Stimulated activated CD4-positive, alpha-beta T cell treated with anti-CD3 and anti-CD28 coated beads, Interleukin-15, amount 100 ng/mL, for 24 hours (primary cell): ENCODE data around the gene ZNF277.
"Not testable (repeated sequence)": the region's sequence is repeated elsewhere in the genome, so short reads cannot be mapped to it uniquely, and the experiment has no call there.

ENCODE experiments used
- DNase-seq: peaks from one replicate; pipeline ENCODE4 v3.0.0-alpha.2; 2020

Gene ZNF277

GRCh38 chr7:112297681-112298080 is 91.2 kb downstream of the ZNF277 start:
- no peak for DNase-seq

DNA sequence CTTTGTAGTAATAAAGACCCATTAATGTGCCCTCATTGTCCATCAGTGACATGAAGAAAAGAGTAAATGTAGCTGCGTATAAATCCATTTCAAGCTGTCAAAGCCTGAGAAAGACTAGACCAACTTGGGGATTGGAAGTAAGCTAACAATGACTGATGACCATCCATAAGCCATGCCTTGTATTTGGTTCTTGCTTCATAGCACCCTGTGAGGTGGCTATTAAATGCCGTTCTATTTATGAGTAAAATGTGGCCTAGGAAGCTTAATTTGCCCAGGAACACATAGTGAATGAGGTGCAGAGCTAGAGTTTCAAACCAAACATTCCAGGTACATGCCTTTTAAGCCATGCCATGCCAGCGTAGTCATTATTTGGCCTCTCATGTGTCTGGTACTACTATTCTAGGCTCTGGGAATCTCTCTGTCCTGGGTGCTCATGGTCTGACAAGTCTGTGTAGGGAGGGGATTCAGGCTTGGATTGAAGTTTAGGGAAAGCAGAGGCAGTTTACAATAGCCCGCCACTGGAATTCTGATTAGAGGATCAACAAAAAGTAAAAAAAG is 92.1 kb downstream of the ZNF277 start:
- no peak for DNase-seq

DNA sequence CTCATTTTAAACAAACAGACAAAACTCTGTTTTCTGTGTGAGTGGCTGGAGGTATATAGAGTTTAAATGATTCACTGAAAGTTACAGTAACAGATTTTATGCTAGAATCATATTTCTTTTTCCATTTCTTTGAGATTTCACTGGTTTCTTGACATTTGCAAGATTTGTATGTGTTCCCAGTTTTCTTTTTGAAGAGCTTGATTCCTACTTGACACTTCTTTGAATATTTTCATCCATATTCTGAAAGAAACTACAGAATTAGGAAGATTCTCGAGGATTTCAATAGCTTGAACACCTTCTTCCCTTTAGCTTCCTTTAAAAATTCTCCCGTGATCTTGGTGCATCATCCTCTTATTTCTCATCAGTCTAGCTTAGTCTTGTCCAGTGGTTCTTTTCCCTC is 93.6 kb downstream of the ZNF277 start:
- no peak for DNase-seq

- no peak for DNase-seq
These were observed 94.4 kb downstream of the ZNF277 start for GRCh38 chr7:112300831-112301407.

DNA sequence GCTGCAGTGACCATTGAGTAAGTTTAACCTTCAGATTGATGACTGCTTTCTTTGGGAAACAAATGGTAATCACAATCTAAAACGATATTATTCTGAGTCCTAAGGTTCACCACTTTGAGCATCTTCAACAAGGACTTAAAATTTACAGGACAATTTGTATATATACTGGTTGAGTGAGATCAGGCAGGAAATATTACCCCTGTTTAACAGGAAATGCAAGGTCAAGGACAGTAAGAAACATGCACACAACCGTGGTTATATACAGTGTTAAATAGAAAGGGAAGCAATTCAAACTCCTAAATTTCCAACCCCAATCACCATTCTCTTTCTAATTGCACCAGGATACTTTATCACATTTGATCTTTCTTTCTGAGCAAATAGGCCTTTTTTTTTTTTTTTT is 96.1 kb downstream of the ZNF277 start:
- DNase-seq, result no peak

DNA sequence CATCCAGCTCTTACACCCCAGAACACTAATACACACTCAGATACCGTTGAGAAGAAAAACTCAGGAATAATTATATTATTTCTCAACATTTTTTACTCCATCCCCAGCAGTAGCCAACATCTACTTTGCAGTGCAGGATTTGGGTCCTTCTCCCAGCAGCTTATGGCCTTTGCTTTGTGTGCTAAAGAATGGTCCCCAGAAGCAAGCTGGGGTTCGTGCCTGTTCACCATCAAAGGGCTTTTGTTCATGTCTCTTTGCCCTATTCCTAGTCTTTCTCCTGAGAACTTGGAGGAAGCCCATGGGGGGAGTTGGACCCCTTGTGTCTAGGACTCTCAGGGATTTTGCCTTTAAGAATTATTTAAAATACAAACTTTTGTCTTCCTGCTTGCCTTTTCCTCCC is 100.4 kb downstream of the ZNF277 start:
- no peak for DNase-seq

- DNase-seq, result no peak
These were observed 101.0 kb downstream of the ZNF277 start for GRCh38 chr7:112307506-112307905.

DNA sequence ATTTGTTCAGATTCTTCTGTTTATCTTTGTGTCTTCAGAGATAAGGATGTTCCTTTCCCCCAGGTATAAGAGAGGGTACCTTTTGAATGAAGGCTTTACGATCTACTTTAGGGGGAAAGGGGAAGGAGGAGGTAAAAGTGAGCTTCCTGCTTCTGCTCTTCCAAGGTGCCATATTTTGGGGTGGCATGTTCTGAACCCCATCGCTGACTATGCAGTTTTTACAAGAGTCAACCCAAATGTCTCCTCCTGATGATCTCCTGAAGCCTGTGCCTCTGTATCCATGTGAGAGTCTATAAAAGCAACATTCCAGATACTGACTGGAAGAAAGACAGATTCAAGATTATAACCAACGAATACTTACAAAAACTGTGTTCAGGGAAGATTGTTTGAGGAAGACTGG is 102.5 kb downstream of the ZNF277 start:
- DNase-seq, result no peak

GRCh38 chr7:112316803-112317202 is 110.3 kb downstream of the ZNF277 start:
- not testable (repeated sequence) for DNase-seq

- no peak for DNase-seq
These were observed 115.6 kb downstream of the ZNF277 start for GRCh38 chr7:112322070-112322469.

- DNase-seq, result no peak
These were observed 121.1 kb downstream of the ZNF277 start for GRCh38 chr7:112327566-112327965.

GRCh38 chr7:112331492-112331891 is 125.0 kb downstream of the ZNF277 start:
- no peak for DNase-seq

DNA sequence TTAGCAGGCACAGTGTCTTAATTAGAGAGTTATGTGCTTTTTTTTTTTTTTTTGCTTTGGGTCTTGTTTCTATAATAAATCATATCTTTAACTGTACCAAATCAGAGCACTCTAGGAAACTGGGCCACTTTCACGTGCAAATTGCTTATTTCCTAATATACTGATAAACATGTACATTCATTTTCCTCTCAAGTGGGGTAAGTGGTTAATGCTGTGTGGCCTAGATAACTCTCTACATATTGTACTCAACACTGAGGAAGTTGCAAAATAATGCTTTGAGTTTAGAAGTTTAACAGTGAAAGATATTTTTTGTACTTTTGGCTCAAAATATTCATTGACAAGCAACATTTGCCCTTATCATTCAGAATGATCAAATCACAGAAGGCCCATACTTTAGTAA is 127.9 kb downstream of the ZNF277 start:
- DNase-seq, result no peak

- DNase-seq, result no peak
These were observed 129.8 kb downstream of the ZNF277 start for GRCh38 chr7:112336261-112336660.

DNA sequence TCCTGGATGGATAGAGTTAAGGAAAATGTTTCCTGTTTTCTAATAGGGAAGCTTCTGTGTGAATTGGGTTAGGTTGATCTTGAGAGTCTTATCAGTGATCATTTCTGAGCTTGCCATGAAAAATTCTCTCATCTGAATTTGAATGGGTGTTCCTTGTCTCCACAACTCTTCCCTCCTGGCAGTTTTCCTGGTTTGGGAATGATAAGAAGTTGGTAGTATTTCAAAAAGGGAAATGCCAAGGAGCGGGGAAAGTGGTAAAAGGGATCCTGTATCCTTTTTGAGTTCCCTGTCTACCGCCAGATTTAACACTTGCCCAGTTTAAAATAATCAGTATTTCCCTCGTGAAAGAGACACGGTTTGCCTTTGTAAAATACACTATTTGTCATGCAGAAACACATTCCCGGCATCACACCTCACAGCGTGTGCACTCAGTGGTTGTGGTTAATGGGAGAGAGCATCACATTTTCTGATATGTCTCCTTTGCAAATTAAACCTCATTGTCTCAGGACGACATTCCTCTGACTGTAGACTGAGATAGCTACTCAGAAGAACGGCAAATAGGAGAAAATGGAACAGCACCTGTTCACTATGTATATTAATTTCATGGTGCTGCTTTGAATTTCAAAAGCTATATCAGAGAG is 130.6 kb downstream of the ZNF277 start:
- DNase-seq, result no peak

DNA sequence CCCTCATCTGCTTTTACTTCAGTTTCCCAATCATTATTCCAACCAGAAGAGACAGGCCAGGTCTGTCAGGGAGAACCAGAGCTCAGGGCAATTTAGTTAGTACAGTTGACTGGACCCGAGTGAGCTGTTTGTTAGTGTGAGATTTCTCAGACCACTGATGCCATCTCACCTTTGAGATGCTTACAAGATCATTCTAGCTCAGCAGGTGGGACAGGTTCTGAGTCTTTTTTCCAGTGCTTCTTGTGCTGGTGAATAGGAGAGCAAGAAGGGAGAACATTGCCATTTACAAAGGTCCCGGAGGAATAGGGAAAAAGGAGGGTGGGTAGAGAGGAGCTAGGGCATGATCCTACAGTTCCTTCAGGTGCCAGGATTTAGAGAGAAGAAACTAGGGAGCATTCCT is 131.4 kb downstream of the ZNF277 start:
- no peak for DNase-seq

- no peak for DNase-seq
These were observed 132.3 kb downstream of the ZNF277 start for GRCh38 chr7:112338786-112339185.

DNA sequence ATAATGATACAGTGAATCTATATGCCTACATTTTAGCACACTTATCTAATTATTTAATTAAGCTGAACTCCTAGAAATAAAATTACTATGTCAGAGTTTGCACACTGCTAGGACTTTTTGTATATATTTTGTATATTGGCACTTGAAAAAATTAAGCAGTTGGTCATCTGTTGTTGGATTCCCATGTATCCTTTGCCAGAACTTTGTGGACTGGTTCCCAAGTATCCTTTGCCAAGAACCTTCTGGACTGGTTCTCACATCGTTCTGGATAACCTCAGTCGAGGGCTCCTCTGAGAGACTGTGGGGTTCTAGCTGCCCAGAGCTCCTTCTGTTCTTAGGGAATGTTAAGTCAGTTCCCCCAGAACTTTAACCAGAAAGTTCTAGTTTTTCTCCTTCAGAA is 135.0 kb downstream of the ZNF277 start:
- DNase-seq, result no peak

- DNase-seq, result no peak
These were observed 140.0 kb downstream of the ZNF277 start for GRCh38 chr7:112346381-112347060.

- no peak for DNase-seq
These were observed 140.6 kb downstream of the ZNF277 start for GRCh38 chr7:112347088-112347487.

DNA sequence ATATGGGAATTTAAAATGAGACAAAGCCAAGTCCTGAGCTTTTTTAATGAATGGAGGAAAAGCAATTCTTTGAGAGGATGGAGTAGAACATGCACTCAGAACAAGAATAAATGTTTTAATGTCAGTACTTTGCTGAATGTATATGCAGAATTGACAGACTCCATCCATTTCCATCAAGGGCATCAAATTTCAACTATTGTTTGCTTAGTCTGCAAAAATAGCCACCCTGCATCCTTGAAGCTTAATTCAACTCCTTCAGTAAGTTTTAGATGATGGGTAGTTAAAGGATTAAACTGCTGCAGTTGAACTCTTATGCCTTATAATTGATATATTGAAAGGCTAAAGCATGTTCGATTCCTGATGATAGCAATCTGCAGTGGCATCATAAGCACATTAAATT is 144.1 kb downstream of the ZNF277 start:
- DNase-seq, result no peak

DNA sequence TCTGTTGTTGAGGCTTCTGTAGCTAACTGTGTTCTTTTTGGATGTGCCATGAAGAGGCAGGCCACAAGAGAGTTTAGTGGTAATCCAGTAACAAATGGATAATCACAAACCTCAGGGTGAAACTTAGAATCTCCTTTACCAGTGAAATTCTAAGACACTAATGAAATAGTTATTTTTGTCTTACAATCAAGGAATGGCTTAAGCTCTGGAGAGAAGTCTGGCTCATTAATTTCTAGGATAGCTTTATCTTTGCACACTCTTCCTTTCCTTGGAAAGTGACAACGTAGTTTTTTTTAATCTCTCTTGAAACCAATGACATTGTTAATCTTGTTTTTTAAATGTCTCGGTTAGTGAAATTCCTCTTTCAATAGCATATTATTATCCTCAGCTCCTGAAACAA is 150.1 kb downstream of the ZNF277 start:
- no peak for DNase-seq

GRCh38 chr7:112357136-112357535 is 150.6 kb downstream of the ZNF277 start:
- DNase-seq, result no peak

DNA sequence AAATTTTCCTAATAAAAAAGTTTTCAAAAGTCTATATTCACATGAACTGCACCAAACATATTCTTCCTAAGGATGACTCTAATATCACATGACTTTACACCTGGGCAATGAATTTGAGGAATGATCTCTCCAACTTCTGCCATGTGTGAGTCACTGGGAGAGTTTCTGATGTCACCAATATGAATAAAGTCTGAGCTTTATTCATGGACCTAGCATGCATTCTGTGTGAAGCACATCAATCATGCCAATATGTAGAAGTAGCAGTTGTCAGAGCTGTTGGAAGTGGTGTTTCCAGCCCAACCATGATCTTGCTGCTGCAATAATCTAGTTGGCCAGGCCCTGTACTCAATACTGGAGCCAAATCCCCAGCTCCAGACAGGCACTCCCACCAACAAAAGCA is 152.0 kb downstream of the ZNF277 start:
- no peak for DNase-seq
